ENCODE measurements around the gene PIP4K2C.
A peak's percentile ranks its signal among the peaks of the same experiment; 100 is the strongest.
"Not testable (repeated sequence)": the region's sequence is repeated elsewhere in the genome, so short reads cannot be mapped to it uniquely, and the experiment has no call there.

Gene PIP4K2C

GRCh38 chr12:57586128-57586527 is 4.9 kb upstream of the PIP4K2C start:
- no peak for DNase-seq

- no peak for DNase-seq
Observed at GRCh38 chr12:57586832-57587429, 4.1 kb upstream of the PIP4K2C start.

GRCh38 chr12:57588951-57589610 is 1.9 kb upstream of the PIP4K2C start:
- DNase-seq: not testable (repeated sequence)

GRCh38 chr12:57590479-57590863 is 521 bp upstream of the PIP4K2C start:
- DNase-seq: no peak

- no peak for DNase-seq
Observed at GRCh38 chr12:57591782-57592325, 862 bp downstream of the PIP4K2C start.

GRCh38 chr12:57592551-57593165 is 1.7 kb downstream of the PIP4K2C start:
- DNase-seq: no peak

- no peak for DNase-seq
Observed at GRCh38 chr12:57593187-57593586, 2.2 kb downstream of the PIP4K2C start.

GRCh38 chr12:57600395-57600794 is 9.4 kb downstream of the PIP4K2C start:
- no peak for DNase-seq

GRCh38 chr12:57602544-57602943 is 11.6 kb downstream of the PIP4K2C start:
- DNase-seq: no peak

GRCh38 chr12:57603324-57603723 is 12.3 kb downstream of the PIP4K2C start:
- no peak for DNase-seq

- no peak for DNase-seq
Observed at GRCh38 chr12:57603815-57604453, 12.9 kb downstream of the PIP4K2C start.

- DNase-seq: peak; percentile 34
Observed at GRCh38 chr12:57604454-57604991, 13.5 kb downstream of the PIP4K2C start, which contains the start of gene DTX3. Gene DTX3, plus strand, starts transcription at chr12:57604824. Its CDS starts 1,694 bp downstream, at chr12:57606518.

- peak; percentile 8 for DNase-seq
Observed at GRCh38 chr12:57604992-57605810, 14.2 kb downstream of the PIP4K2C start.

GRCh38 chr12:57605811-57606311 is 14.9 kb downstream of the PIP4K2C start:
- DNase-seq: no peak

- no peak for DNase-seq
Observed at GRCh38 chr12:57606399-57606798, 15.4 kb downstream of the PIP4K2C start.

GRCh38 chr12:57606821-57607220 is 15.8 kb downstream of the PIP4K2C start:
- no peak for DNase-seq

GRCh38 chr12:57607958-57608663 is 17.1 kb downstream of the PIP4K2C start:
- DNase-seq: no peak

- no peak for DNase-seq
Observed at GRCh38 chr12:57609101-57609780, 18.2 kb downstream of the PIP4K2C start.

- DNase-seq: no peak
Observed at GRCh38 chr12:57609781-57610553, 19.0 kb downstream of the PIP4K2C start.
